H1 (cell line): ENCODE measurements around the gene DDX59. TPM values are rescaled to one million over a fixed set of nuclear protein-coding genes. Genes with fewer than 3 reads are reported as not detected.

Source experiments
- BCL11A ChIP-seq, 2 experiments: IDR thresholded peaks; one replicate each; pipeline ENCODE4 v1.6.1; 2011; ENCODE audit warnings: low read depth in 2 of 2, low read length in 2 of 2, mild to moderate bottlenecking in 2 of 2
- BRCA1 ChIP-seq: IDR thresholded peaks from 2 replicates; pipeline ENCODE4 v1.6.1; 2012; ENCODE audit warnings: low read depth, low read length, improper control_type of control experiment
- CREB1 ChIP-seq: IDR thresholded peaks from 2 replicates; pipeline ENCODE4 v1.6.1; 2012; ENCODE audit warnings: inconsistent platforms
- EP300 ChIP-seq, 2 experiments: IDR thresholded peaks; 1 replicate in 1 of 2; 2 replicates in 1 of 2; pipeline ENCODE4 v1.6.1; 2011 to 2012; ENCODE audit warnings: low read depth in 2 of 2, low read length in 2 of 2, mild to moderate bottlenecking in 2 of 2, borderline replicate concordance in 1 of 2, inconsistent platforms in 1 of 2, moderate library complexity in 1 of 2
- EZH2 ChIP-seq: fragments of 200-600 bp; sonication (generic); IDR thresholded peaks from 2 replicates; pipeline ENCODE4 v1.7.1; 2012; ENCODE audit warnings: low read depth, mild to moderate bottlenecking, moderate library complexity, low read length, inconsistent platforms; ENCODE audit not compliant: severe bottlenecking
- GABPA ChIP-seq: IDR thresholded peaks from 2 replicates; pipeline ENCODE4 v1.6.1; 2011; ENCODE audit warnings: mild to moderate bottlenecking, low read length, moderate library complexity, borderline replicate concordance; ENCODE audit not compliant: insufficient read depth
- HDAC2 ChIP-seq, 2 experiments: fragments of 300-600 bp in 1 of 2; sonication (generic) in 1 of 2; IDR thresholded peaks; 2 replicates each; pipeline ENCODE4 v1.6.1; 2011 to 2012; ENCODE audit warnings: low read depth in 2 of 2, low read length in 2 of 2, mild to moderate bottlenecking in 2 of 2, moderate library complexity in 2 of 2, borderline replicate concordance in 1 of 2, inconsistent platforms in 1 of 2
- HDAC6 ChIP-seq: IDR thresholded peaks from one replicate; pipeline ENCODE4 v1.7.1; 2012; ENCODE audit warnings: low read depth, mild to moderate bottlenecking, inconsistent platforms, low read length, moderate library complexity
- JUND ChIP-seq: IDR thresholded peaks from 2 replicates; pipeline ENCODE4 v1.6.1; 2011; ENCODE audit warnings: mild to moderate bottlenecking, improper control_type of control experiment, low read length
- KDM1A ChIP-seq: fragments of 200-600, 300-600 bp; sonication (generic); IDR thresholded peaks from 2 replicates; pipeline ENCODE4 v1.7.1; 2016; ENCODE audit warnings: mild to moderate bottlenecking, low read length, borderline replicate concordance
- KDM5A ChIP-seq: fragments of 200-600 bp; IDR thresholded peaks from 2 replicates; pipeline ENCODE4 v1.7.1; 2012; ENCODE audit warnings: mild to moderate bottlenecking, low read length, inconsistent platforms, mixed read lengths
- MAFK ChIP-seq: IDR thresholded peaks from 2 replicates; pipeline ENCODE4 v1.6.1; 2012; ENCODE audit warnings: low read depth, mild to moderate bottlenecking, improper control_type of control experiment, low read length
- NRF1 ChIP-seq: IDR thresholded peaks from 2 replicates; pipeline ENCODE4 v1.6.1; 2011; ENCODE audit warnings: mild to moderate bottlenecking, low read depth, low read length, improper control_type of control experiment
- PHF8 ChIP-seq: fragments of 200-600 bp; sonication (generic); conservative IDR thresholded peaks from 2 replicates; pipeline ENCODE4 v1.7.1; 2012; ENCODE audit warnings: low read depth, mild to moderate bottlenecking, inconsistent platforms, low read length, moderate library complexity
- RFX5 ChIP-seq: IDR thresholded peaks from 2 replicates; pipeline ENCODE4 v1.6.1; 2011; ENCODE audit warnings: low read depth, low read length, improper control_type of control experiment, borderline replicate concordance
- RNF2 ChIP-seq: fragments of 200-900, 300-1000 bp; sonication (generic); IDR thresholded peaks from 2 replicates; pipeline ENCODE4 v1.7.1; 2016; ENCODE audit warnings: borderline replicate concordance, low read depth, mild to moderate bottlenecking, antibody characterized with exemption, low read length; ENCODE audit not compliant: poor library complexity, severe bottlenecking; ENCODE audit errors: missing control alignments
- SIN3A ChIP-seq, 2 experiments: IDR thresholded peaks in 1 of 2; conservative IDR thresholded peaks in 1 of 2; 2 replicates each; pipeline ENCODE4 v1.6.1; 2011 to 2012; ENCODE audit warnings: low read length in 2 of 2, improper control_type of control experiment in 1 of 2, low read depth in 1 of 2, mild to moderate bottlenecking in 1 of 2
- SUZ12 ChIP-seq: fragments of 200-600 bp; sonication (generic); IDR thresholded peaks from 2 replicates; pipeline ENCODE4 v1.6.1; 2012; ENCODE audit warnings: mild to moderate bottlenecking, inconsistent platforms, low read length, moderate library complexity, mixed read lengths
- TBP ChIP-seq: IDR thresholded peaks from 2 replicates; pipeline ENCODE4 v1.6.1; 2011; ENCODE audit warnings: low read depth, low read length, improper control_type of control experiment
- YY1 ChIP-seq: IDR thresholded peaks from 2 replicates; pipeline ENCODE4 v1.6.1; 2011; ENCODE audit warnings: low read depth, mild to moderate bottlenecking, low read length
- polyA plus RNA-seq, 7 experiments: library from polyadenylated mRNA; depleted of rRNA in 3 of 7; stranded (reverse) in 5 of 7; unstranded in 2 of 7; fragments of >200 nt in 5 of 7; fragments of 200-250 nt in 2 of 7; gene quantifications; 1 replicate in 5 of 7; 2 replicates in 1 of 7; 4 replicates in 1 of 7; pipeline versions ENCODE4 v1.2.1 to v1.2.3, GENCODE V29; 2011 to 2013; ENCODE audit warnings: missing spikeins in 2 of 7, mixed read lengths in 2 of 7
- total RNA-seq: library from RNA; stranded (reverse); fragmentation: NEBNext Ultra II Directional; extraction: Animal tissue kit (Norgen Biotek cat#: 25700); gene quantifications from 2 replicates; pipeline ENCODE4 v1.2.1, GENCODE V29; 2021

Gene DDX59
- total and polyA plus RNA-seq, 2 of the 8 experiments (the other 6 are each of a cell fraction or from before 2014, with no cell fraction given) = 8.3 to 19.4 TPM

- TF ChIP-seq GABPA (no peak), SUZ12 (peak; percentile 27; the same call in 1 of the 2 replicates), EP300 (IDR thresholded peaks at IDR 0.05; ENCODE audit: borderline replicate concordance in 1 of 2, low read depth in 2 of 2, low read length in 2 of 2) (no peak; a peak in 1 of 3 replicates), KDM5A (no peak), PHF8 (peak; percentile 96), HDAC2 (IDR thresholded peaks at IDR 0.05; ENCODE audit: borderline replicate concordance in 1 of 2, low read depth in 2 of 2, low read length in 2 of 2) (0 out of 4 replicates have a peak, but pooled peaks of 1 of the 2 experiments have one; percentile 7), CREB1 (peak; percentile 53), KDM1A (no peak), BRCA1 (no peak), MAFK (no peak), EZH2 (no peak), TBP (peak; percentile 68; the same call in 1 of the 2 replicates), BCL11A (IDR thresholded peaks at IDR 0.05; ENCODE audit: low read depth in 2 of 2, low read length in 2 of 2) (no peak), RNF2 (no peak), HDAC6 (no peak), SIN3A (conservative IDR thresholded peaks at IDR 0.05 in 1 of 2, IDR thresholded peaks at IDR 0.05 in 1 of 2; ENCODE audit: low read depth in 1 of 2, low read length in 2 of 2) (peak; percentile 15 to 61; a peak in 3 of 4 replicates), NRF1 (no peak), JUND (0 out of 2 replicates have a peak, but pooled peaks have one; percentile 22), YY1 (peak; percentile 58), RFX5 (peak; percentile 33; the same call in 1 of the 2 replicates)
Observed at GRCh38 chr1:200669314-200670241, at the start of gene DDX59 (continued).
